Upper lobe of left lung (tissue), 6 donors: ENCODE results near the gene VWA8. TPM values are rescaled to one million over a fixed set of nuclear protein-coding genes. Genes with fewer than 3 reads are reported as not detected.
"Not testable (repeated sequence)": the region's sequence is repeated elsewhere in the genome, so short reads cannot be mapped to it uniquely, and the experiment has no call there.

Experiments
- ATAC-seq, 2 donors: fragments of 200-7000 bp; cut with Tn5 transposase; one replicate each; pipeline ENCODE4 v1.9.1; 2022; ENCODE audit warnings: mild to moderate bottlenecking in 2 of 2, moderate library complexity in 2 of 2; ENCODE audit not compliant: low FRiP score in 2 of 2
- DNase-seq, 2 donors: peaks; one replicate each; pipeline ENCODE4 v3.0.0-alpha.2; 2019 to 2020
- H3K27ac ChIP-seq, 4 donors: fragments of 200-600 bp; sonication (generic); one replicate each; pipeline ENCODE4 v1.5.1; 2016 to 2019
- H3K27me3 ChIP-seq, 4 donors: fragments of 200-600 bp; sonication (generic); one replicate each; pipeline ENCODE4 v1.5.1; 2017 to 2019
- H3K36me3 ChIP-seq, 4 donors: fragments of 200-600 bp; sonication (generic); one replicate each; pipeline ENCODE4 v1.5.1; 2016 to 2019
- H3K4me1 ChIP-seq, 4 donors: fragments of 200-600 bp; sonication (generic); one replicate each; pipeline ENCODE4 v1.5.1; 2018 to 2019
- H3K4me3 ChIP-seq, 4 donors: fragments of 200-600 bp; sonication (generic); one replicate each; pipeline ENCODE4 v1.5.1; 2017 to 2019; ENCODE audit warnings: mild to moderate bottlenecking in 2 of 4, moderate library complexity in 1 of 4
- H3K9me3 ChIP-seq, 4 donors: fragments of 200-600 bp; sonication (generic); one replicate each; pipeline ENCODE4 v1.5.1; 2018 to 2019
- CTCF ChIP-seq, 6 experiments: fragments of 450-650 bp in 4 of 6; fragments of 200-600 bp in 2 of 6; sonication (generic) in 2 of 6; IDR thresholded peaks; one replicate each; pipeline ENCODE4 v1.5.1; 2016 to 2019; ENCODE audit warnings: antibody characterized with exemption in 6 of 6
- EP300 ChIP-seq, 4 donors: sonication (generic); formaldehyde crosslinking; IDR thresholded peaks; one replicate each; pipeline ENCODE4 v1.5.1; 2017; ENCODE audit warnings: antibody characterized with exemption in 4 of 4, control low read depth in 2 of 4
- POLR2A ChIP-seq, 4 donors: fragments of 450-650 bp; IDR thresholded peaks; one replicate each; pipeline ENCODE4 v1.5.1; 2016 to 2017; ENCODE audit warnings: antibody characterized with exemption in 4 of 4, mild to moderate bottlenecking in 2 of 4
- POLR2AphosphoS5 ChIP-seq, 2 donors: sonication (generic); formaldehyde crosslinking; IDR thresholded peaks; one replicate each; pipeline ENCODE4 v1.5.1; 2017; ENCODE audit warnings: antibody characterized with exemption in 2 of 2
- WGBS, 2 donors: methylation state at CpG; one replicate each; pipeline ENCODE4 v1.1.5; 2017 to 2018; 5-methylcytosine and 5-hydroxymethylcytosine counted together
- total RNA-seq, 6 donors: library from RNA; depleted of rRNA in 4 of 6; stranded (reverse); fragments of >200 nt in 4 of 6; gene quantifications; one replicate each; pipeline versions ENCODE4 v1.1.0 to v1.2.1, GENCODE V29; 2016 to 2021
- donor health status: DM: no; HTN: no; CAD: no; lungs with moderate emphysema.
- donor health status: DM: no; HTN: yes; CAD: no; lungs with severe emphysema.

VWA8 gene
- total RNA-seq, 6 donors from 2014 or later: 15.0 to 39.8 (median 16.9) TPM

GRCh38 chr13:41895478-41895877, 65.4 kb downstream of the VWA8 start:
- ATAC-seq: no peak
- no peak overlapping the region for H3K27ac ChIP-seq
- no peaks in the 10 kb centered on the region for H3K36me3 ChIP-seq
- no peaks in the 10 kb centered on the region for H3K9me3 ChIP-seq
- no peaks in the 10 kb centered on the region for H3K27me3 ChIP-seq
- 91 to 96% methylated on average over 1 of the region's 1 CpG for WGBS, 2 donors
- no peaks in the 10 kb centered on the region for H3K4me1 ChIP-seq
- H3K4me3 ChIP-seq: no peak overlapping the region
- TF ChIP-seq EP300 (IDR thresholded peaks at IDR 0.05) (no peak), POLR2A (IDR thresholded peaks at IDR 0.05) (no peak), POLR2AphosphoS5 (IDR thresholded peaks at IDR 0.05) (no peak), CTCF (IDR thresholded peaks at IDR 0.05) (no peak)
- DNase-seq: no peak

- WGBS, 2 donors: 93 to 100% methylated on average over 4 of the region's 4 CpGs
Observed at GRCh38 chr13:41891119-41891518, 69.8 kb downstream of the VWA8 start.

GRCh38 chr13:41883147-41883546, 77.8 kb downstream of the VWA8 start:
- Histone ChIP-seq H3K9me3 (no peaks in the 10 kb centered on the region), H3K36me3 (peaks cover 3 to 28% (median 4%) of the 10 kb centered on the region in 4 donors), H3K4me1 (no peaks in the 10 kb centered on the region), H3K4me3 (no peak overlapping the region), H3K27ac (no peak overlapping the region), H3K27me3 (no peaks in the 10 kb centered on the region)
- ATAC-seq (no peak), DNase-seq (no peak)
- TF ChIP-seq POLR2A (IDR thresholded peaks at IDR 0.05) (no peak), POLR2AphosphoS5 (IDR thresholded peaks at IDR 0.05) (no peak), CTCF (IDR thresholded peaks at IDR 0.05) (no peak), EP300 (IDR thresholded peaks at IDR 0.05) (no peak)

More at GRCh38 chr13:41891119-41891518, 69.8 kb downstream of the VWA8 start:
- DNase-seq (no peak), ATAC-seq (no peak)
- Histone ChIP-seq H3K9me3 (no peaks in the 10 kb centered on the region), H3K36me3 (no peaks in the 10 kb centered on the region), H3K4me1 (no peaks in the 10 kb centered on the region), H3K27me3 (no peaks in the 10 kb centered on the region), H3K4me3 (no peak overlapping the region), H3K27ac (no peak overlapping the region)
- no peak for TF ChIP-seq EP300 (IDR thresholded peaks at IDR 0.05)
- TF ChIP-seq POLR2AphosphoS5 (IDR thresholded peaks at IDR 0.05): no peak
- TF ChIP-seq CTCF (IDR thresholded peaks at IDR 0.05): no peak
- TF ChIP-seq POLR2A (IDR thresholded peaks at IDR 0.05): no peak

GRCh38 chr13:41881890-41882289, 79.0 kb downstream of the VWA8 start:
- H3K36me3 ChIP-seq: peaks cover 3 to 28% (median 4%) of the 10 kb centered on the region in 4 donors
- not testable (repeated sequence) for H3K9me3 ChIP-seq, H3K4me1 ChIP-seq, ATAC-seq, H3K4me3 ChIP-seq, H3K27ac ChIP-seq, H3K27me3 ChIP-seq
- WGBS, 2 donors: 95% methylated on average over 8 of the region's 32 CpGs; no CpG with 5 or more reads in 1 of the 2 donors
- DNase-seq: peak in 1 of 2 donors; percentile 50

- Histone ChIP-seq H3K4me3 (no peak overlapping the region), H3K9me3 (no peaks in the 10 kb centered on the region), H3K4me1 (no peaks in the 10 kb centered on the region), H3K27ac (no peak overlapping the region), H3K27me3 (no peaks in the 10 kb centered on the region), H3K36me3 (peaks cover 3 to 28% (median 4%) of the 10 kb centered on the region in 4 donors)
- ATAC-seq (no peak), DNase-seq (no peak)
- WGBS, 2 donors: 97 to 100% methylated on average over 1 of the region's 1 CpG
- no peak for TF ChIP-seq CTCF (IDR thresholded peaks at IDR 0.05)
- TF ChIP-seq EP300 (IDR thresholded peaks at IDR 0.05): no peak
- TF ChIP-seq POLR2A (IDR thresholded peaks at IDR 0.05): no peak
- TF ChIP-seq POLR2AphosphoS5 (IDR thresholded peaks at IDR 0.05): no peak
Observed at GRCh38 chr13:41880966-41881365, 79.9 kb downstream of the VWA8 start.
